Uterus (tissue), 4 donors: Measurements from ENCODE around the gene EIF6. TPM values are rescaled to one million over a fixed set of nuclear protein-coding genes. Genes with fewer than 3 reads are reported as not detected.
A peak's percentile ranks its signal among the peaks of the same experiment; 100 is the strongest.

Experiments used
- DNase-seq, 2 donors: peaks; one replicate each; pipeline ENCODE4 v3.0.0-alpha.2; 2019 to 2020
- H3K27ac ChIP-seq, 2 donors: fragments of 200-600 bp; sonication (generic); 1 replicate in 1 of 2; 2 replicates in 1 of 2; pipeline ENCODE4 v1.5.1; 2016 to 2018
- H3K27me3 ChIP-seq, 2 donors: fragments of 200-600 bp; sonication (generic); one replicate each; pipeline ENCODE4 v1.5.1; 2018 to 2019; ENCODE audit warnings: control low read depth in 1 of 2
- H3K36me3 ChIP-seq, 2 donors: fragments of 200-600 bp; sonication (generic); one replicate each; pipeline ENCODE4 v1.5.1; 2019; ENCODE audit warnings: control low read depth in 1 of 2
- H3K4me1 ChIP-seq, 2 donors: fragments of 200-600 bp; sonication (generic); one replicate each; pipeline ENCODE4 v1.5.1; 2018 to 2019; ENCODE audit warnings: control low read depth in 1 of 2
- H3K4me3 ChIP-seq, 2 donors: fragments of 200-600 bp; sonication (generic); 1 replicate in 1 of 2; 2 replicates in 1 of 2; pipeline ENCODE4 v1.5.1; 2018 to 2019; ENCODE audit warnings: mild to moderate bottlenecking in 1 of 2
- H3K9me3 ChIP-seq, 2 donors: fragments of 200-600 bp; sonication (generic); one replicate each; pipeline ENCODE4 v1.5.1; 2019; ENCODE audit warnings: control low read depth in 1 of 2
- POLR2A ChIP-seq, 2 donors: fragments of 450-650 bp; IDR thresholded peaks; one replicate each; pipeline ENCODE4 v1.6.1; 2016; ENCODE audit warnings: antibody characterized with exemption in 2 of 2, mild to moderate bottlenecking in 1 of 2, moderate library complexity in 1 of 2
- intact Hi-C: fragments of 100-400 bp; cut with DNase I; formaldehyde crosslinking; loops from one replicate; pipeline ENCODE4 v1.15.1; 2023; ENCODE audit warnings: low total_unique reads
- total RNA-seq, 4 donors: library from RNA; depleted of rRNA in 3 of 4; stranded (reverse); fragments of >200 nt in 3 of 4; gene quantifications; one replicate each; pipeline versions ENCODE4 v1.1.0 to v1.2.4, GENCODE V29; 2014 to 2023
- TF ChIP-seq, protein P1 (sequence below), 4 experiments: fragments of 200-600 bp in 2 of 4; fragments of 450-650 bp in 2 of 4; sonication (generic) in 2 of 4; IDR thresholded peaks; one replicate each; pipeline ENCODE4 v1.5.1; 2016 to 2019; ENCODE audit warnings: antibody characterized with exemption in 4 of 4, mild to moderate bottlenecking in 2 of 4, moderate library complexity in 1 of 4
- donor health status: DM: yes; HTN: yes; CAD: no.

EIF6 gene
- total RNA-seq, 4 donors from 2014 or later: 33.8 to 80.9 (median 66.8) TPM

DNA sequence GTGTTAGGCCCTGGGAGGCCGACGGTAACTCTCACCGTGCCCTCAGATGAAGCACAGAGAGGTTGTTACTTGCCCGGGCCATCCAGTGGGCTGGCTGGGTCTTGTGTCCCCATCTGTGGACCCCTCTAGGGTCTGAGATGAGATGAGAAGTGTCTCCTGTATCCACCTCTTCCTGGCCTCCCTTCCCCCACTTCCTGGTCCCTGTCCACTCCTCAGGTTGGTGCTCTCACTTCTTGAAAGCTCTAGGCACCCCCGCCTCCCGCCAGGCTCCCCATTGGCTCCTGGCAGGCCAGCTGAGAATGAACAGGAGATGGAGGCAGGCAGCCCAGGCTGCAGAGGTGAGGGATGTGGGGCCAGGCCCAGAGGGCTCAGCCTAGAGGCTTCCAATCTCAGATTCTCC is 8.2 kb downstream of the EIF6 start:
- no peak for DNase-seq
- H3K4me3 ChIP-seq: peak overlapping the region in 1 of 2 donors; percentile 72
- intact Hi-C loops: loop anchor here (10.0 kb wide), 1 partner anchor 132 kb away; the partner anchor contains the start of gene EDEM2
- no peaks in the 10 kb centered on the region for H3K9me3 ChIP-seq
- H3K27ac ChIP-seq: peak overlapping the region; percentile 88 to 96
- H3K27me3 ChIP-seq: no peaks in the 10 kb centered on the region
- H3K36me3 ChIP-seq: no peaks in the 10 kb centered on the region
- TF ChIP-seq, protein P1, sequence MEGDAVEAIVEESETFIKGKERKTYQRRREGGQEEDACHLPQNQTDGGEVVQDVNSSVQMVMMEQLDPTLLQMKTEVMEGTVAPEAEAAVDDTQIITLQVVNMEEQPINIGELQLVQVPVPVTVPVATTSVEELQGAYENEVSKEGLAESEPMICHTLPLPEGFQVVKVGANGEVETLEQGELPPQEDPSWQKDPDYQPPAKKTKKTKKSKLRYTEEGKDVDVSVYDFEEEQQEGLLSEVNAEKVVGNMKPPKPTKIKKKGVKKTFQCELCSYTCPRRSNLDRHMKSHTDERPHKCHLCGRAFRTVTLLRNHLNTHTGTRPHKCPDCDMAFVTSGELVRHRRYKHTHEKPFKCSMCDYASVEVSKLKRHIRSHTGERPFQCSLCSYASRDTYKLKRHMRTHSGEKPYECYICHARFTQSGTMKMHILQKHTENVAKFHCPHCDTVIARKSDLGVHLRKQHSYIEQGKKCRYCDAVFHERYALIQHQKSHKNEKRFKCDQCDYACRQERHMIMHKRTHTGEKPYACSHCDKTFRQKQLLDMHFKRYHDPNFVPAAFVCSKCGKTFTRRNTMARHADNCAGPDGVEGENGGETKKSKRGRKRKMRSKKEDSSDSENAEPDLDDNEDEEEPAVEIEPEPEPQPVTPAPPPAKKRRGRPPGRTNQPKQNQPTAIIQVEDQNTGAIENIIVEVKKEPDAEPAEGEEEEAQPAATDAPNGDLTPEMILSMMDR (IDR thresholded peaks at IDR 0.05): no peak
- TF ChIP-seq POLR2A (IDR thresholded peaks at IDR 0.05): no peak
- peaks cover 0 to 13% of the 10 kb centered on the region in 2 donors for H3K4me1 ChIP-seq

DNA sequence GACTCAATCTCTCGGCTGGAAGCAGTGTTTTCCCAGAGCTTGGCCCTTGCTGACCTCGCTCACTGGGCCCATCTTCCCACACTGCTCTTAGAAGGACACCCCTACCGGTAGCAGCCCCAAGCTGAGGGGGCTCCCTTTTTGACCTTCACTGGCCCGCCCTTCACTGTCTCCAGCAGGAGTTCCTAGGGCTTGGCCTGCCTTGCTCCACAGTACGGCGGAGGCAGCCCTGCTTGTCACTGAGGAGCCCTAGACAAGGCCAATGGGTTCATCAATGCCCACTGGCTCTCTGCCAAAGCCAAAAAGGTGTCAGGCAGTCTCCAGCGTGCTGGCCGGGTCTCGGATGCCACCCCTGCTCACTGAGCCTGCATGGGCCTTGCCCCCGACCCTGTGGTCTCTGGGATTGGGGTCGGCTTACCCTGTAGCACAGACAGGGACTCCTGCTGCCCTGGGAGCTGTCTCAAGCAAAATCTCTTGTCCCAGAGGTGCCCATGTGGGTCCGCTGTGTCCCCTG is 8.8 kb downstream of the EIF6 start:
- Histone ChIP-seq H3K4me3 (no peak overlapping the region), H3K9me3 (no peaks in the 10 kb centered on the region), H3K4me1 (peaks cover 0 to 13% of the 10 kb centered on the region in 2 donors), H3K27ac (no peak overlapping the region), H3K27me3 (no peaks in the 10 kb centered on the region), H3K36me3 (no peaks in the 10 kb centered on the region)
- TF ChIP-seq, protein P1 (IDR thresholded peaks at IDR 0.05): no peak
- TF ChIP-seq POLR2A (IDR thresholded peaks at IDR 0.05): no peak
- DNase-seq: no peak
- intact Hi-C loops: loop anchor here (10.0 kb wide), 1 partner anchor 131 kb away; the partner anchor contains the start of gene EDEM2

DNA sequence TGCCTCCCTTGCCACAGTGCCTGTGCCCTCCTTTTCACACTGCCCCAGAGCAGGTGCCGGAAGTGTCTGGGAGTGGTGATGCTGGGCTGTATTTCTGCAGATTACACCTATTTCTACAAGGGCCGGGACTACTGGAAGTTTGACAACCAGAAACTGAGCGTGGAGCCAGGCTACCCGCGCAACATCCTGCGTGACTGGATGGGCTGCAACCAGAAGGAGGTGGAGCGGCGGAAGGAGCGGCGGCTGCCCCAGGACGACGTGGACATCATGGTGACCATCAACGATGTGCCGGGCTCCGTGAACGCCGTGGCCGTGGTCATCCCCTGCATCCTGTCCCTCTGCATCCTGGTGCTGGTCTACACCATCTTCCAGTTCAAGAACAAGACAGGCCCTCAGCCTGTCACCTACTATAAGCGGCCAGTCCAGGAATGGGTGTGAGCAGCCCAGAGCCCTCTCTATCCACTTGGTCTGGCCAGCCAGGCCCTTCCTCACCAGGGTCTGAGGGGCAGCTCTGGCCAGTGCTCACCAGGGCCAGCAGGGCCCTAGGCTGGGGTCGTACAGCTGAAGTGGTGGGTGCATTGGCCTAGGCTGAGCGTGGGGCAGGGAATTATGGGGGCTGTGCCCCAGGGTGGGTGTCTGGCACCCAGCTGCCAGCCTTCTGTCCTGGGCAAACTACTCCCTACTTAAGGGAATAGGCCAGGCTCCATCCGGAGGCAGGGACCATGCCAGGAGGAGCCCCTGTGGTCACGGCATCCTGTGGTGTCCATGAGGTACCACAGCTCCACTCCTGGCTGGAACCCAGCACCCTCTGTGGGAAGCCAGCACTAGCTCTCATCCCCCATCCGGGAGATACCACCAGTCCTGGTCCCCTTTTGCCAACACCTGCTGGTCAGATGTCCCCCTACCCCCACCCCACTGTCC is 10.1 kb downstream of the EIF6 start:
- peaks cover 0 to 13% of the 10 kb centered on the region in 2 donors for H3K4me1 ChIP-seq
- no peaks in the 10 kb centered on the region for H3K36me3 ChIP-seq
- TF ChIP-seq POLR2A (IDR thresholded peaks at IDR 0.05): no peak
- TF ChIP-seq, protein P1 (IDR thresholded peaks at IDR 0.05): no peak
- no peaks in the 10 kb centered on the region for H3K27me3 ChIP-seq
- no peak overlapping the region for H3K27ac ChIP-seq
- intact Hi-C loops: loop anchor here (10.0 kb wide), 1 partner anchor 130 kb away; the partner anchor contains the start of gene EDEM2
- DNase-seq: no peak
- no peak overlapping the region for H3K4me3 ChIP-seq
- no peaks in the 10 kb centered on the region for H3K9me3 ChIP-seq

DNA sequence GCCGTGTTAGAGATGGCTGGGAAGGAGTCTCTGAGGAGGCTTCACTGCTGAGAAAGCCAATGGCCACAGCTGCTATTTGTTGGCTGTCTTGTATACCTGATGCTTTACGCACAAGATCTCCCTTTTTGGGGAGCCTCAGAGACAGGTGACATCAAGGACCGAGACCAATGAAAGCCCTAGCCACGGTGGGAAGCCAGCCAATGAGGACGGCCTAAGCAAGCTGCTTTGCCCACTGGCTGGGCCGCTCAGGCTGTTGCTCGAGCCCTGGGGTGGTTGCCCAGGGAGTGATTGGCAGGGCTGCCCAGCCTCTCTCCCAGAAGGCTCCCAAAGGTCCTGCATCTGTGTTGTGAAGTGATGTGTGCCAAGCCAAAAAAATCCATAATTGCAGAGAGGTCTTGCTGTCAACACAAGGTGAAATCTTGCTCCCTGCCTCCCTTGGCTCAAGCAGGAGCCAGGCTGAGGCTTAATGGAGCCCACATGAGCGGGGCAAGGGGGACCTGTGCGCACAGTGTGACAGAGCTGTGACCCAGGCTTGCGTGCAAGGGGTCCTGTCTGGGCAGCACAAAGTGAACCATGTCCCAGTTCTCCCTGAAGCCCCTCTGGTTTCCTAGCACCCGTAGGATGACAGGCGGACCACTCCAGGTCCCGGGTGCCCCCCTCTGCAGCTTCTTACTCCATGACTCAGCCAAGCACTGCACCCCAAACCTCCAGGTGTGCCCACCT is 11.0 kb downstream of the EIF6 start:
- peaks cover 0 to 13% of the 10 kb centered on the region in 2 donors for H3K4me1 ChIP-seq
- no peaks in the 10 kb centered on the region for H3K36me3 ChIP-seq
- H3K27me3 ChIP-seq: no peaks in the 10 kb centered on the region
- intact Hi-C loops: loop anchor here (10.0 kb wide), 1 partner anchor 129 kb away; the partner anchor contains the start of gene EDEM2
- no peaks in the 10 kb centered on the region for H3K9me3 ChIP-seq
- no peak for DNase-seq
- TF ChIP-seq, protein P1 (IDR thresholded peaks at IDR 0.05): no peak
- TF ChIP-seq POLR2A (IDR thresholded peaks at IDR 0.05): no peak
- no peak overlapping the region for H3K27ac ChIP-seq
- no peak overlapping the region for H3K4me3 ChIP-seq
